HG02798 (cell line): ENCODE data around the gene IRF8.

Experiments
- ATAC-seq: cut with Tn5 transposase; IDR thresholded peaks from one replicate; pipeline ENCODE4 v1.9.1; 2021; ENCODE audit warnings: mild to moderate bottlenecking; ENCODE audit not compliant: unreplicated experiment, poor library complexity

Gene IRF8

GRCh38 chr16:85911251-85911930 lies 12.4 kb downstream of the IRF8 start:
- ATAC-seq, result no peak

- ATAC-seq, result no peak
These were observed 13.4 kb downstream of the IRF8 start for GRCh38 chr16:85912211-85912974.

- no peak for ATAC-seq
These were observed 14.2 kb downstream of the IRF8 start for GRCh38 chr16:85913141-85913601.

- ATAC-seq, result no peak
These were observed 14.9 kb downstream of the IRF8 start for GRCh38 chr16:85913688-85914422.

- ATAC-seq, result no peak
These were observed 15.4 kb downstream of the IRF8 start for GRCh38 chr16:85914423-85914794.

- ATAC-seq, result no peak
These were observed 16.3 kb downstream of the IRF8 start for GRCh38 chr16:85915125-85915845.

- ATAC-seq, result no peak
These were observed 17.4 kb downstream of the IRF8 start for GRCh38 chr16:85916141-85916890.

- ATAC-seq, result no peak
These were observed 18.1 kb downstream of the IRF8 start for GRCh38 chr16:85917012-85917411.

- ATAC-seq, result no peak
These were observed 19.0 kb downstream of the IRF8 start for GRCh38 chr16:85917959-85918358.

GRCh38 chr16:85918436-85918835 lies 19.5 kb downstream of the IRF8 start:
- no peak for ATAC-seq

- ATAC-seq, result no peak
These were observed 20.6 kb downstream of the IRF8 start for GRCh38 chr16:85919271-85920267.

GRCh38 chr16:85921026-85921425 lies 22.1 kb downstream of the IRF8 start:
- no peak for ATAC-seq

GRCh38 chr16:85923153-85924021 lies 24.4 kb downstream of the IRF8 start:
- no peak for ATAC-seq

GRCh38 chr16:85924675-85925074 lies 25.7 kb downstream of the IRF8 start:
- ATAC-seq, result no peak

- ATAC-seq, result no peak
These were observed 27.4 kb downstream of the IRF8 start for GRCh38 chr16:85926370-85926769.

- ATAC-seq, result no peak
These were observed 28.4 kb downstream of the IRF8 start for GRCh38 chr16:85927371-85927770.

- ATAC-seq, result no peak
These were observed 29.0 kb downstream of the IRF8 start for GRCh38 chr16:85927959-85928358.

- ATAC-seq, result no peak
These were observed 29.4 kb downstream of the IRF8 start for GRCh38 chr16:85928401-85928820.
